PC-9 (cell line): ENCODE measurements around the gene ZNRF1. TPM values are rescaled to one million over a fixed set of nuclear protein-coding genes. Genes with fewer than 3 reads are reported as not detected.

Source experiments
- BruUV-seq: library from RNA; stranded (reverse); fragments of 400-500 nt; replicated peaks from 2 replicates; lab custom pipeline; 2021; lab: Mats Ljungman, UMichigan
- CTCF ChIA-PET: fragments of 300-600 bp; sonication (Branson Sonifier 250); formaldehyde crosslinking; loops from one replicate; lab custom pipeline; 2022; ENCODE audit warnings: antibody characterized with exemption; lab: Charles Lee
- POLR2A ChIA-PET: fragments of 300-600 bp; sonication (Branson Sonifier 250); formaldehyde crosslinking; loops from one replicate; lab custom pipeline; 2022; ENCODE audit warnings: antibody characterized with exemption; ENCODE audit not compliant: unreplicated experiment; lab: Charles Lee
- DNase-seq, 2 experiments: peaks; one replicate each; pipeline versions ENCODE4 v3.0.0 to v3.0.0-alpha.2; 2015 to 2022; ENCODE audit warnings: mixed read lengths in 1 of 2
- H2AFZ ChIP-seq: fragments of 200-600 bp; sonication (generic); 2 replicates; pipeline ENCODE4 v1.8.1; 2017; ENCODE audit warnings: antibody characterized with exemption
- H3F3A ChIP-seq: fragments of 200-600 bp; sonication (generic); 2 replicates; pipeline ENCODE4 v1.8.1; 2017; ENCODE audit warnings: antibody characterized with exemption, mild to moderate bottlenecking, low read depth; ENCODE audit not compliant: insufficient read depth
- H3K27ac ChIP-seq: fragments of 200-600 bp; sonication (generic); 2 replicates; pipeline ENCODE4 v1.6.1; 2016; ENCODE audit warnings: mixed run types
- H3K27me3 ChIP-seq: fragments of 200-600 bp; sonication (generic); 2 replicates; pipeline ENCODE4 v1.6.1; 2016; ENCODE audit warnings: low read depth, mixed run types; ENCODE audit not compliant: insufficient read depth
- H3K36me3 ChIP-seq: fragments of 200-600 bp; sonication (generic); 2 replicates; pipeline ENCODE4 v1.6.1; 2016; ENCODE audit warnings: low read depth, mixed run types
- H3K4me1 ChIP-seq: fragments of 200-600 bp; sonication (generic); replicated peaks from 2 replicates; pipeline ENCODE4 v1.6.1; 2016; ENCODE audit warnings: mixed run types; ENCODE audit not compliant: insufficient read depth
- H3K4me2 ChIP-seq: fragments of 200-600 bp; sonication (generic); 2 replicates; pipeline ENCODE4 v1.6.1; 2017; ENCODE audit warnings: mixed run types
- H3K4me3 ChIP-seq: fragments of 200-600 bp; sonication (generic); 2 replicates; pipeline ENCODE4 v1.6.1; 2016; ENCODE audit warnings: mixed run types
- H3K79me2 ChIP-seq: fragments of 200-600 bp; sonication (generic); 2 replicates; pipeline ENCODE4 v1.6.1; 2017; ENCODE audit warnings: low read depth, mixed run types
- H3K9me2 ChIP-seq: fragments of 200-600 bp; sonication (generic); 2 replicates; pipeline ENCODE4 v1.8.1; 2017; ENCODE audit warnings: mild to moderate bottlenecking; ENCODE audit not compliant: insufficient read depth
- H3K9me3 ChIP-seq: fragments of 200-600 bp; sonication (generic); 2 replicates; pipeline ENCODE4 v1.8.1; 2016; ENCODE audit warnings: low read depth; ENCODE audit not compliant: insufficient read depth
- H4K20me1 ChIP-seq: fragments of 200-600 bp; sonication (generic); 2 replicates; pipeline ENCODE4 v1.8.1; 2017; ENCODE audit not compliant: insufficient read depth
- CTCF ChIP-seq: fragments of 200-600 bp; sonication (generic); conservative IDR thresholded peaks from 2 replicates; pipeline ENCODE4 v1.6.1; 2017; ENCODE audit warnings: mixed run types, antibody characterized with exemption, mild to moderate bottlenecking, moderate library complexity
- EZH2 ChIP-seq: fragments of 200-600 bp; sonication (generic); IDR thresholded peaks from 2 replicates; pipeline ENCODE4 v1.8.0; 2017; ENCODE audit warnings: antibody characterized with exemption, low read depth
- intact Hi-C: fragments of 100-400 bp; cut with micrococcal nuclease; formaldehyde crosslinking; loops from one replicate; pipeline ENCODE4 v1.10.0; 2022; ENCODE audit not compliant: unreplicated experiment
- total RNA-seq: library from RNA; stranded (reverse); gene quantifications from 2 replicates; pipeline ENCODE4 v1.2.3, GENCODE V29; 2021

The ZNRF1 gene
- total RNA-seq, 1 experiment from 2014 or later: 64.4 TPM

GRCh38 chr16:75043175-75043895 is 44.5 kb downstream of the ZNRF1 start:
- Histone ChIP-seq H4K20me1 (no peaks in the 10 kb centered on the region), H3K27ac (peak overlapping the region; percentile 81), H3K4me2 (no peak overlapping the region), H3K9me3 (peaks cover under 1% of the 10 kb centered on the region), H3K9me2 (no peaks in the 10 kb centered on the region), H3K79me2 (peaks cover 96% of the 10 kb centered on the region), H3K4me3 (no peak overlapping the region), H3K36me3 (peaks cover 6% of the 10 kb centered on the region; the same call in 1 of the 2 replicates), H3F3A (peaks cover 38% of the 10 kb centered on the region), H3K27me3 (no peaks in the 10 kb centered on the region), H3K4me1 (peaks cover 69% of the 10 kb centered on the region), H2AFZ (no peak overlapping the region)
- intact Hi-C loops: no loop called here
- TF ChIP-seq CTCF (no peak), EZH2 (no peak)
- POLR2A ChIA-PET: interaction anchor here (0.7 kb wide), 1 partner anchor 48 kb away, joined by 4 read pairs; no protein-coding TSS in a partner anchor
- DNase-seq: no peak
- CTCF ChIA-PET: no interaction called here
- no TSS peak for BruUV-seq

DNA sequence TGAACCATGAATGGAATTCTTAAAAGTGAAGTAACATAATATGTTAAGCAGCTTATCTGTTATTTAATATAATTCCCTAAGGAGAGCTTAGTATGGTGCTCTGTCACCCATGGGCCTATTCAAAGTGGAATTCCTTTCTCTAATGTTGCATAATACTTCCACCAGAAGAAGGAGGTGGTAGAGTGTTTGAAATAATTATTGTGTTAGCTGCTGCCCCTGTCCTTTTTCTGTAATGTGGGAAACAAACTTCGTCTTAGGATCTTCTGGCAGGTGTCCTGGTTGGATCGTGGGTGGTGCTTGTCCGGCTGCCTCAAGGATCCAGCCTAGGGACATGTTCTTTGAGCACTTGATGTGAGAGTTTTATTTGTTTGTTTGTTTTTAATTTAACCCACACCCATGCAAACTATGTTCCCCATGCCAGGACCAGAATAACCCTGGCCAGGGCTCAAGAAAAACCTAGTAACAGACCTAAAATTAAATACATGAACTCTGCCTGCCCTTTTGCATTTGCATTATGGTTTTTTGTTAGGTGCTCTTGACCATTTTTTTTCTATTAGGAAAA is 46.1 kb downstream of the ZNRF1 start:
- ChIA-PET POLR2A (interaction anchor here (0.6 to 0.8 kb wide), 6 partner anchors 18 to 60 kb away, joined by 4 to 8 read pairs (median 6); partner anchors contain the start of gene WDR59), CTCF (interaction anchor here (0.6 kb wide), 2 partner anchors 15 to 182 kb away, joined by 3 to 6 read pairs; no protein-coding TSS in a partner anchor)
- Histone ChIP-seq H3K27me3 (no peaks in the 10 kb centered on the region), H3F3A (peaks cover 32% of the 10 kb centered on the region), H3K27ac (peak overlapping the region; percentile 81), H4K20me1 (no peaks in the 10 kb centered on the region), H3K4me1 (peaks cover 69% of the 10 kb centered on the region), H3K4me3 (no peak overlapping the region), H3K36me3 (no peaks in the 10 kb centered on the region), H3K9me3 (no peaks in the 10 kb centered on the region; the same call in 1 of the 2 replicates), H3K9me2 (no peaks in the 10 kb centered on the region), H3K4me2 (peak overlapping the region; percentile 34), H3K79me2 (peaks cover 97% of the 10 kb centered on the region), H2AFZ (no peak overlapping the region)
- BruUV-seq: no TSS peak
- TF ChIP-seq CTCF: no peak
- no peak for TF ChIP-seq EZH2
- intact Hi-C loops: loop anchor here (1.0 to 5.0 kb wide), 5 partner anchors 14 to 64 kb away; partner anchors contain the start of gene ZNRF1
- peak; percentile 67 to 96 for DNase-seq

- DNase-seq: no peak
- no peaks in the 10 kb centered on the region for H3K27me3 ChIP-seq
- BruUV-seq: no TSS peak
- H2AFZ ChIP-seq: no peak overlapping the region
- H3K4me2 ChIP-seq: peak overlapping the region; percentile 34
- H3F3A ChIP-seq: peaks cover 32% of the 10 kb centered on the region
- peaks cover 97% of the 10 kb centered on the region for H3K79me2 ChIP-seq
- POLR2A ChIA-PET: interaction anchor here (0.6 to 0.8 kb wide), 5 partner anchors 20 to 60 kb away, joined by 4 to 8 read pairs (median 7); partner anchors contain the start of gene WDR59
- CTCF ChIA-PET: interaction anchor here (0.6 kb wide), 2 partner anchors 15 to 182 kb away, joined by 3 to 6 read pairs; no protein-coding TSS in a partner anchor
- no peaks in the 10 kb centered on the region for H3K36me3 ChIP-seq
- intact Hi-C loops: loop anchor here (1.0 to 5.0 kb wide), 5 partner anchors 15 to 64 kb away; partner anchors contain the start of gene ZNRF1
- H3K27ac ChIP-seq: peak overlapping the region; percentile 81
- H3K9me3 ChIP-seq: no peaks in the 10 kb centered on the region; the same call in 1 of the 2 replicates
- peaks cover 69% of the 10 kb centered on the region for H3K4me1 ChIP-seq
- no peaks in the 10 kb centered on the region for H4K20me1 ChIP-seq
- no peaks in the 10 kb centered on the region for H3K9me2 ChIP-seq
- TF ChIP-seq CTCF (no peak), EZH2 (no peak)
- no peak overlapping the region for H3K4me3 ChIP-seq
These were observed 46.6 kb downstream of the ZNRF1 start for GRCh38 chr16:75045424-75045823.
